HG03135 (cell line): ENCODE measurements around the gene NOC4L.
"Not testable (repeated sequence)": the region's sequence is repeated elsewhere in the genome, so short reads cannot be mapped to it uniquely, and the experiment has no call there.

Experiments used
- ATAC-seq: cut with Tn5 transposase; IDR thresholded peaks from one replicate; pipeline ENCODE4 v1.9.1; 2021; ENCODE audit warnings: mild to moderate bottlenecking, moderate library complexity; ENCODE audit not compliant: unreplicated experiment

The NOC4L gene

GRCh38 chr12:132142679-132143335 lies 1.4 kb upstream of the NOC4L start:
- ATAC-seq, result no peak

- peak; percentile 37 for ATAC-seq
Measured at GRCh38 chr12:132143336-132144071, 753 bp upstream of the NOC4L start.

- ATAC-seq, result no peak
Measured at GRCh38 chr12:132144810-132145168, 532 bp downstream of the NOC4L start.

- no peak for ATAC-seq
Measured at GRCh38 chr12:132145334-132145733, 1.1 kb downstream of the NOC4L start.

- ATAC-seq, result no peak
Measured at GRCh38 chr12:132146098-132146497, 1.8 kb downstream of the NOC4L start.

GRCh38 chr12:132146772-132147422 lies 2.6 kb downstream of the NOC4L start:
- no peak for ATAC-seq

GRCh38 chr12:132147423-132148367 lies 3.4 kb downstream of the NOC4L start:
- ATAC-seq, result no peak

GRCh38 chr12:132148368-132149045 lies 4.2 kb downstream of the NOC4L start:
- ATAC-seq, result no peak

- ATAC-seq, result not testable (repeated sequence)
Measured at GRCh38 chr12:132149526-132149925, 5.3 kb downstream of the NOC4L start.

GRCh38 chr12:132150780-132151144 lies 6.5 kb downstream of the NOC4L start:
- ATAC-seq, result no peak

- ATAC-seq, result no peak
Measured at GRCh38 chr12:132151145-132151765, 7.0 kb downstream of the NOC4L start.

- no peak for ATAC-seq
Measured at GRCh38 chr12:132151766-132152410, 7.6 kb downstream of the NOC4L start.

- no peak for ATAC-seq
Measured at GRCh38 chr12:132152411-132152821, 8.2 kb downstream of the NOC4L start.

GRCh38 chr12:132152953-132153352 lies 8.7 kb downstream of the NOC4L start:
- ATAC-seq, result no peak

GRCh38 chr12:132153501-132154340 lies 9.5 kb downstream of the NOC4L start:
- peak; percentile 77 for ATAC-seq

- ATAC-seq, result peak; percentile 26
Measured at GRCh38 chr12:132154341-132154761, 10.1 kb downstream of the NOC4L start.

GRCh38 chr12:132154941-132155770 lies 10.9 kb downstream of the NOC4L start:
- no peak for ATAC-seq
